ENCODE results near the gene ID4. TPM values are rescaled to one million over a fixed set of nuclear protein-coding genes. Genes with fewer than 3 reads are reported as not detected.
"Not testable (repeated sequence)": the region's sequence is repeated elsewhere in the genome, so short reads cannot be mapped to it uniquely, and the experiment has no call there.

The ID4 gene
- total RNA-seq, 3 donors from 2014 or later, result 3.0 to 7.4 (median 4.7) TPM

GRCh38 chr6:19852927-19853326, 15.8 kb downstream of the ID4 start:
- Histone ChIP-seq H3K36me3 (ENCODE audit: low read depth) (no peaks in the 10 kb centered on the region), H3K9me3 (no peaks in the 10 kb centered on the region), H3K4me3 (no peak overlapping the region), H3K4me1 (ENCODE audit: low read depth) (peaks cover 7% of the 10 kb centered on the region)
- no peak for DNase-seq
- intact Hi-C loops (cut with DNase I, micrococcal nuclease), result no loop called here
- no peak for ATAC-seq
- no peak for TF ChIP-seq CTCF (IDR thresholded peaks at IDR 0.05)

- H3K9me3 ChIP-seq; DNase-seq; intact Hi-C loops (cut with DNase I, micrococcal nuclease); H3K36me3 ChIP-seq (ENCODE audit: low read depth); H3K4me3 ChIP-seq; H3K4me1 ChIP-seq (ENCODE audit: low read depth); ATAC-seq: not testable (repeated sequence)
Observed at GRCh38 chr6:19854421-19855015, 17.3 kb downstream of the ID4 start.

- Histone ChIP-seq H3K4me1 (ENCODE audit: low read depth) (peaks cover 7% of the 10 kb centered on the region), H3K36me3 (ENCODE audit: low read depth) (no peaks in the 10 kb centered on the region), H3K4me3 (no peak overlapping the region), H3K9me3 (no peaks in the 10 kb centered on the region)
- no peak for TF ChIP-seq CTCF (IDR thresholded peaks at IDR 0.05)
- ATAC-seq (no peak), DNase-seq (no peak)
- intact Hi-C loops (cut with DNase I, micrococcal nuclease), result no loop called here
Observed at GRCh38 chr6:19855536-19855935, 18.4 kb downstream of the ID4 start.

- Histone ChIP-seq H3K4me1 (ENCODE audit: low read depth) (no peaks in the 10 kb centered on the region), H3K4me3 (no peak overlapping the region), H3K36me3 (ENCODE audit: low read depth) (no peaks in the 10 kb centered on the region), H3K9me3 (no peaks in the 10 kb centered on the region)
- ATAC-seq (no peak), DNase-seq (no peak)
- intact Hi-C loops (cut with DNase I, micrococcal nuclease), result no loop called here
- TF ChIP-seq CTCF (IDR thresholded peaks at IDR 0.05), result no peak
Observed at GRCh38 chr6:19857139-19857538, 20.0 kb downstream of the ID4 start.

GRCh38 chr6:19857703-19858102, 20.5 kb downstream of the ID4 start:
- ATAC-seq, result no peak
- intact Hi-C loops (cut with DNase I, micrococcal nuclease), result no loop called here

More at GRCh38 chr6:19857703-19858102, 20.5 kb downstream of the ID4 start:
- DNase-seq, result no peak
- Histone ChIP-seq H3K36me3 (ENCODE audit: low read depth) (no peaks in the 10 kb centered on the region), H3K4me1 (ENCODE audit: low read depth) (no peaks in the 10 kb centered on the region), H3K9me3 (no peaks in the 10 kb centered on the region), H3K4me3 (no peak overlapping the region)
- no peak for TF ChIP-seq CTCF (IDR thresholded peaks at IDR 0.05)

Measured in mucosa of descending colon (tissue), 3 donors.